ENCODE measurements around the gene UBC.

UBC gene

DNA sequence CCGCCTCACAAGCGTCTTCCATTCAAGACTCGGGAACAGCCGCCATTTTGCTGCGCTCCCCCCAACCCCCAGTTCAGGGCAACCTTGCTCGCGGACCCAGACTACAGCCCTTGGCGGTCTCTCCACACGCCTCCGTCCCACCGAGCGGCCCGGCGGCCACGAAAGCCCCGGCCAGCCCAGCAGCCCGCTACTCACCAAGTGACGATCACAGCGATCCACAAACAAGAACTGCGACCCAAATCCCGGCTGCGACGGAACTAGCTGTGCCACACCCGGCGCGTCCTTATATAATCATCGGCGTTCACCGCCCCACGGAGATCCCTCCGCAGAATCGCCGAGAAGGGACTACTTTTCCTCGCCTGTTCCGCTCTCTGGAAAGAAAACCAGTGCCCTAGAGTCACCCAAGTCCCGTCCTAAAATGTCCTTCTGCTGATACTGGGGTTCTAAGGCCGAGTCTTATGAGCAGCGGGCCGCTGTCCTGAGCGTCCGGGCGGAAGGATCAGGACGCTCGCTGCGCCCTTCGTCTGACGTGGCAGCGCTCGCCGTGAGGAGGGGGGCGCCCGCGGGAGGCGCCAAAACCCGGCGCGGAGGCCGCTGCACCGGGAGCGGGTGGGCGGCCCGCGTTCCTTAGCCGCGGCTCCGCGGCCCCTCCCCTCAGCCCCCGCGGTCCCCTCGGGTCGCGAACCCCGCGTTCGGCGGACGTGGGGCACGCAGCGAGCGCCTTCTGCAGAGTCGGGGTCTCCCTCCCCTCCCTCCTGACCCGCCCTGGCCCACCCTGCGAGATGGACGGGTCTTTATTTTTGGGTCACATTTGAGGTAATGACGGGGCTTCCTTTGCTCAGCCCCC, at the start of gene UBC:
TSS of gene UBC (minus strand) at position 259 of the 847 bp plus-strand sequence. CDS start 879 bp downstream, outside the sequence.
- H3K27me3 ChIP-seq (ENCODE audit: control insufficient read depth in 1 of 2, insufficient read depth in 2 of 2, low read length in 2 of 2) = no peaks in the 10 kb centered on the region
- H3K4me3 ChIP-seq (ENCODE audit: low read depth in 1 of 2, low read length in 2 of 2) = peak within 1 kb of the TSS; percentile 85
- H3K36me3 ChIP-seq (ENCODE audit: control insufficient read depth in 1 of 2, insufficient read depth in 2 of 2, low read length in 2 of 2) = peaks cover 13 to 27% of the 10 kb centered on the region in 2 donors
- H3K9ac ChIP-seq (ENCODE audit: low read depth in 1 of 2, low read length in 2 of 2) = peak within 1 kb of the TSS; percentile 99 to 100
- H3K4me1 ChIP-seq (ENCODE audit: control insufficient read depth in 1 of 2, insufficient read depth in 2 of 2, low read length in 2 of 2) = peaks cover 47 to 51% of the 10 kb centered on the region in 2 donors
- H3K9me3 ChIP-seq (ENCODE audit: control insufficient read depth in 1 of 2, low read length in 2 of 2) = no peaks in the 10 kb centered on the region
- H3K27ac ChIP-seq (ENCODE audit: low read depth, low read length) = peak within 1 kb of the TSS; percentile 99

DNA sequence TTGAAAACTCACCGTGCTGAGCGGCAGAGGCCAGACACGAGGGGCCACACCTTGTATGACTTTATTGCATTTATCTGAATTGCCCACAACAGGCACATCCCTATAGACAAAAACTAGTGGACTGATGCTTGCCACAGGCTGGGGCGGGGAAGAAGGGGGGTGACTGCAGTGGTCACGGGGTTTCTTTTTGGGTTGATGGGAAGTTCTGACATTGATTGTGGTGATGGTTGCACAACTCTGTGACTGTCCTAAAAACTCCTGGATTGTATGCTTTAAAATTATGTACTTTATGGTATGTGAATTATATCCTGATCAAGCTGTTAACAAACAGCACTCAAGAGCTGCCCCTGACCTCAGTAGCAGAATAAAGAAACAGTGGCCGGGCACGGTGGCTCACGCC, 48.8 kb upstream of the UBC start:
- Histone ChIP-seq H3K27me3 (ENCODE audit: control insufficient read depth in 1 of 2, insufficient read depth in 2 of 2, low read length in 2 of 2) (no peaks in the 10 kb centered on the region), H3K4me3 (ENCODE audit: low read depth in 1 of 2, low read length in 2 of 2) (no peak overlapping the region), H3K9ac (ENCODE audit: low read depth in 1 of 2, low read length in 2 of 2) (no peak overlapping the region), H3K4me1 (ENCODE audit: control insufficient read depth in 1 of 2, insufficient read depth in 2 of 2, low read length in 2 of 2) (no peaks in the 10 kb centered on the region), H3K27ac (ENCODE audit: low read depth, low read length) (no peak overlapping the region), H3K36me3 (ENCODE audit: control insufficient read depth in 1 of 2, insufficient read depth in 2 of 2, low read length in 2 of 2) (peaks cover 39 to 75% of the 10 kb centered on the region in 2 donors), H3K9me3 (ENCODE audit: control insufficient read depth in 1 of 2, low read length in 2 of 2) (no peaks in the 10 kb centered on the region)

DNA sequence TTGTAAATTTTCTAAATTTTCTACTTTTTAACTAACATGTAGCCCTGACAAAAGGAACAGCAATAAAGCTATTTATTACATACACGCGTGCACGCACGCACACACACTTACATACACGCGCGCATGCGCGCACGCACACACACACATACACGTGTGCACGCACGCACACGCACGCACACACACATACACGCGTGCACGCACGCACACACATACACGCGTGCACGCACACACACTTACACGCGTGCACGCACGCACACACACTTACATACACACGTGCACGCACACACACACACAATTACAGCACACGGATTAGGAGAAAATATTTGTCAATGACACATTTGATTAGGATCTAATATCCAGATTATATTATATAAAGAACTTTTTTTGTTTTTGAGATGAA, 46.6 kb upstream of the UBC start:
- no peaks in the 10 kb centered on the region for H3K27me3 ChIP-seq (ENCODE audit: control insufficient read depth in 1 of 2, insufficient read depth in 2 of 2, low read length in 2 of 2)
- H3K9me3 ChIP-seq (ENCODE audit: control insufficient read depth in 1 of 2, low read length in 2 of 2) = no peaks in the 10 kb centered on the region
- H3K27ac ChIP-seq (ENCODE audit: low read depth, low read length) = no peak overlapping the region
- no peak overlapping the region for H3K4me3 ChIP-seq (ENCODE audit: low read depth in 1 of 2, low read length in 2 of 2)
- no peak overlapping the region for H3K9ac ChIP-seq (ENCODE audit: low read depth in 1 of 2, low read length in 2 of 2)
- H3K4me1 ChIP-seq (ENCODE audit: control insufficient read depth in 1 of 2, insufficient read depth in 2 of 2, low read length in 2 of 2) = no peaks in the 10 kb centered on the region
- peaks cover 31 to 71% of the 10 kb centered on the region in 2 donors for H3K36me3 ChIP-seq (ENCODE audit: control insufficient read depth in 1 of 2, insufficient read depth in 2 of 2, low read length in 2 of 2)

DNA sequence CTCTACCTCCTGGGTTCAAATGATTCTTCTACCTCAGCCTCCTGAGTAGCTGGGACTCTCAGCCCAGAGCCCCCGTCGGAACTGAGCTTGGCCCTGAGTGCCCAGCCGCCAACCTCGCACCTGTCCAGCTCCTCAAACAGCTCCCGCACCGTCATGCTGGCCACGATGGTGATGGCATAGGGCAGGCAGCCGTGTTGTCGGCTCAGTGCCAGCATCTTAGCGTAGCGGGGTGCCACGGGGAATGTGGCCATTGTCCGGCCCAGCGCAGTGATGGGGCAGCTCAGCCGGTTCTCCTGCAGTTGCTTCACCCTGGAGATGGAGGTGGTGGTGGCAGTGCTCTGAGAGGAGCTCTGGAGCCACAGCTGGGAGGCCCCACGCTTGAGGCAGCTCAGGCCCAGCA, 42.1 kb upstream of the UBC start:
- Histone ChIP-seq H3K27ac (ENCODE audit: low read depth, low read length) (no peak overlapping the region), H3K36me3 (ENCODE audit: control insufficient read depth in 1 of 2, insufficient read depth in 2 of 2, low read length in 2 of 2) (peaks cover 16 to 67% of the 10 kb centered on the region in 2 donors), H3K27me3 (ENCODE audit: control insufficient read depth in 1 of 2, insufficient read depth in 2 of 2, low read length in 2 of 2) (no peaks in the 10 kb centered on the region), H3K4me1 (ENCODE audit: control insufficient read depth in 1 of 2, insufficient read depth in 2 of 2, low read length in 2 of 2) (no peaks in the 10 kb centered on the region), H3K9ac (ENCODE audit: low read depth in 1 of 2, low read length in 2 of 2) (no peak overlapping the region), H3K4me3 (ENCODE audit: low read depth in 1 of 2, low read length in 2 of 2) (no peak overlapping the region), H3K9me3 (ENCODE audit: control insufficient read depth in 1 of 2, low read length in 2 of 2) (no peaks in the 10 kb centered on the region)

DNA sequence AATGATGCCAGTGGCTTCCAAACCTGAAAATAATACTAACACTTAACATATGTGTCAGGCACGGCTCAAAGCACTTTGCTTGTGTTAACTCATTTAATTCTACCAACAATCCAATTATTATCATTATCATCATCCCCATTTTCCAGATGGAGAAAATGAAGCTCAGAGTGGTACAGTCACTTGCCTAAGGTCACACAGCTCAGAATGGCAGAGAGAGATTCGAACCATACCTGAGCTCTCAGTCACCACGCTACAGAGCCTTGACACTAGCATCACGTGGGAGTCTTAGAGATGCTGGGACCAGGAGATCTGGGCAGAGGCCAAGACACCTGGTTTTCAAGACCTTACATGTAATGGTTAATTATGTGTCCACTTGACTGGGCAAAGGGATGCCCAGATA, 40.3 kb upstream of the UBC start:
- Histone ChIP-seq H3K4me1 (ENCODE audit: control insufficient read depth in 1 of 2, insufficient read depth in 2 of 2, low read length in 2 of 2) (no peaks in the 10 kb centered on the region), H3K36me3 (ENCODE audit: control insufficient read depth in 1 of 2, insufficient read depth in 2 of 2, low read length in 2 of 2) (peaks cover 9 to 66% of the 10 kb centered on the region in 2 donors), H3K4me3 (ENCODE audit: low read depth in 1 of 2, low read length in 2 of 2) (no peak overlapping the region), H3K9me3 (ENCODE audit: control insufficient read depth in 1 of 2, low read length in 2 of 2) (no peaks in the 10 kb centered on the region), H3K27ac (ENCODE audit: low read depth, low read length) (no peak overlapping the region), H3K27me3 (ENCODE audit: control insufficient read depth in 1 of 2, insufficient read depth in 2 of 2, low read length in 2 of 2) (no peaks in the 10 kb centered on the region), H3K9ac (ENCODE audit: low read depth in 1 of 2, low read length in 2 of 2) (no peak overlapping the region)

DNA sequence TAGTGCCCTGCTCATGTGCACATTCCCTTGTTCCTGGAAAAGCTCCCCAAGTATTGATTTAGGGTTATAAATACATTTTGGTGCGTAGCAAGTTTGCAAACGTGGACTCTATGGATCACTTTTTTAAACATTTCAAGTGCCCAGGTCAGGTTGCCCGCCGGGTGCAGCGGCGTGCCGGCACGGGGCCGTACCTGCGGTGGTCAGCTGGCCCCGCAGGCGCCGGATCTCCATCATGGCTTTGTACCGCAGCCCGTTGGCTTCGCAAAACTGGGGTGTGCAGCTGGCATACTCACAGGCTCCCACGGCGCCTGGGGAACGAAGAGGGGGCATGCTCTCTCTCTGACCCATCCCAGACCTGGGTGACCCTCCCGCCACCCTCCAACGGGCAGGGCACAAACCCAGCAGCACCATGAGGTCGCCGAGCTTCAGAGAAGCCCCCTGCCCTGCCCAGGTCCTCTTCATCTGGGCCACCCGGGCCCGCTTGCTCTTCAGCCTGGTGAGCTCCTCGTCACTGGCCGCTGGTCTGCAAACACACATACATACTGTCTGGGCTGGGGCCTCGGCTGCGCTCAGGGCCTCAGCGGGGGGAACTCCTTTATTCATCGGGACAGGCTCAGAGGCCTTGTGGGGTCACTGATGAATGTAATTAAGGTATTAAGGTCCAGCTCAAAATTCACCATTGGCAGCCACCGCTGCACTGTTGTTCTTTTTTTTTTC, 39.4 kb upstream of the UBC start:
- no peaks in the 10 kb centered on the region for H3K4me1 ChIP-seq (ENCODE audit: control insufficient read depth in 1 of 2, insufficient read depth in 2 of 2, low read length in 2 of 2)
- H3K9ac ChIP-seq (ENCODE audit: low read depth in 1 of 2, low read length in 2 of 2) = no peak overlapping the region
- H3K27ac ChIP-seq (ENCODE audit: low read depth, low read length) = no peak overlapping the region
- no peaks in the 10 kb centered on the region for H3K27me3 ChIP-seq (ENCODE audit: control insufficient read depth in 1 of 2, insufficient read depth in 2 of 2, low read length in 2 of 2)
- peaks cover 7 to 71% of the 10 kb centered on the region in 2 donors for H3K36me3 ChIP-seq (ENCODE audit: control insufficient read depth in 1 of 2, insufficient read depth in 2 of 2, low read length in 2 of 2)
- no peaks in the 10 kb centered on the region for H3K9me3 ChIP-seq (ENCODE audit: control insufficient read depth in 1 of 2, low read length in 2 of 2)
- no peak overlapping the region for H3K4me3 ChIP-seq (ENCODE audit: low read depth in 1 of 2, low read length in 2 of 2)

DNA sequence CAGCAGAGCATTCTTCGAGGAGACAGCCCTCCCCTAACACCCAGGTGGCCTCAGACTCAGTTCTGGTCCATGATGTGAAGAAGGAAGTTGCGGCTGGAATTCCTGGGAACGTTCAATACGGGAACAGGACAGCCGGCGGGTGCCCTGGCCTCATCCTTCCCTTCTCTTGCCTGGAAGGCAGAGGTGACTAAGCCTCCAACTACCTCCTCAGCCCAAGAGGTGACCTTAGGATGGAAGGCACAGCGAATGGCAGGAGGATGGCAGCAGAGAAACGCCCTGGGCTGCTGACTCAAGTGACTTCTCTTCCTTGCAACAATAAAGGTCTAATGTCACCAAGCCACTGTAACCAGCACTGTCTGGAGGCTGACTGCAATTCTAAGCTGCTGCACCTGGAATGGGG, 38.4 kb upstream of the UBC start:
- Histone ChIP-seq H3K4me3 (ENCODE audit: low read depth in 1 of 2, low read length in 2 of 2) (no peak overlapping the region), H3K27ac (ENCODE audit: low read depth, low read length) (no peak overlapping the region), H3K9ac (ENCODE audit: low read depth in 1 of 2, low read length in 2 of 2) (no peak overlapping the region), H3K36me3 (ENCODE audit: control insufficient read depth in 1 of 2, insufficient read depth in 2 of 2, low read length in 2 of 2) (peaks cover 10 to 71% of the 10 kb centered on the region in 2 donors), H3K9me3 (ENCODE audit: control insufficient read depth in 1 of 2, low read length in 2 of 2) (no peaks in the 10 kb centered on the region), H3K27me3 (ENCODE audit: control insufficient read depth in 1 of 2, insufficient read depth in 2 of 2, low read length in 2 of 2) (no peaks in the 10 kb centered on the region), H3K4me1 (ENCODE audit: control insufficient read depth in 1 of 2, insufficient read depth in 2 of 2, low read length in 2 of 2) (no peaks in the 10 kb centered on the region)

DNA sequence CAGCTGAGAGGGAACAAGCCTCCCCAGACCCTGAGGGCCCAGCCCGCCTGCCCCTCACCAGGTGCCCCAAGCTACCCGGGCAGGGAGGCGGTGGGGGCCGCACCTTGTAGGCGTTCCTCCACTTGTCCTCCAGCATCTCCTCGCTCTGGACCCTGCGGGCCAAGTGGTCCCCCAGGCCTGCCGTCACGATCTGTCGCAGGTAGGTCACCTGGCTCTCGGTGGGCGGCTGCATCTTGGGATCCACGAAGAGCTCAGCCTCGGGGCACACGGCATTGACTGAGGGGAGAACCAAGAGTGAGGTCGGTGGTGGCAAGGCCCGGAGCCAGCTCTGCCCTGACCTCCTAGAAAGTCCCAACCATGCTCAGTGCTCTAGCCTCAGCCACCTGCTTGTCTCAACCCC, 37.8 kb upstream of the UBC start:
- H3K9me3 ChIP-seq (ENCODE audit: control insufficient read depth in 1 of 2, low read length in 2 of 2) = no peaks in the 10 kb centered on the region
- H3K27me3 ChIP-seq (ENCODE audit: control insufficient read depth in 1 of 2, insufficient read depth in 2 of 2, low read length in 2 of 2) = no peaks in the 10 kb centered on the region
- H3K27ac ChIP-seq (ENCODE audit: low read depth, low read length) = no peak overlapping the region
- no peak overlapping the region for H3K9ac ChIP-seq (ENCODE audit: low read depth in 1 of 2, low read length in 2 of 2)
- no peaks in the 10 kb centered on the region for H3K4me1 ChIP-seq (ENCODE audit: control insufficient read depth in 1 of 2, insufficient read depth in 2 of 2, low read length in 2 of 2)
- H3K4me3 ChIP-seq (ENCODE audit: low read depth in 1 of 2, low read length in 2 of 2) = no peak overlapping the region
- peaks cover 15 to 74% of the 10 kb centered on the region in 2 donors for H3K36me3 ChIP-seq (ENCODE audit: control insufficient read depth in 1 of 2, insufficient read depth in 2 of 2, low read length in 2 of 2)

DNA sequence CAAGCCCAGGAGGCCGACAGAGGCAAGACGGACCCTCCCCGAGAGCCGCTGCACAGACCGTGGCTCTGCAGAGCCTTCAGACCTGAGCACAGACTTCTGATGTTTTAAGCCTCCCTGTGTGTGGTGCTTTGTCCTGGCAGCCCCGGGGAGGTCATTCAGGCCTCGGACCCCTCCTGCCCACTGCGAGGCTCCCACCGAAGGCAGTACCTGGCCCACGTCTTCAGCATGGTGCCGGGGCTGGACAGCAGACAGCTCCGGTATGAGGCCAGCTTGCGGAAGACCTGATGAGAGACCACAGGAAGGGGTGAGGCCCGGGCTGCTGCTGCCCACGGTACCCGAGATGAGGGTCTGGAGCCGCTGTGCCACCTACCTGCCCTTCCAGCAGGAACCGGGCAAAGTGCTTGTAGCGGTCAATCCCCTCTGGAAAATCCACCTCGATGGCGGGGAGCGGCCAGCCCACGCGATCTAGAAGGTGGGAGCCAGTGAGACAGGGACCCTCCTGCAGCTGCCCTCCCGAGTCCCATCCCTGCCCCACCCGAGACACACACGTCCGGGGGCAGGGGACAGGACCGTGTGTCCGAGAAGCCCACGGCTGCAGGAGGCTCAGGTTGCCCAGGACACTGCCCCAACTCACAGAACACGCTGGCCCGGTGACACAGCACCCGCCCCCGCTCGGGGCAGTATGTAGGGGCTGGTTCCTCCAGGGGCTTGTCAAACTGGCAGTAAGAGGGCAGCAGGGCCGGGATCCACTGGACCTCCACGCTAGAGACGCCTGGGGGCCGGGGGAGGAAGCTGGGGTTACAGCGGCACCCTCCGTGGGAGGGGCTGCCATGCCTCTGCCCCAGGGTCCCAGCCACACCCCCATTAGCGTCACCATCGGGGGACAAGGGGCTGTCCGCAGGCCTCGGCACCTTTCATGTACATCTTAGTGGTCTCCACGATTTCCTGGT, 35.6 kb upstream of the UBC start:
- no peaks in the 10 kb centered on the region for H3K9me3 ChIP-seq (ENCODE audit: control insufficient read depth in 1 of 2, low read length in 2 of 2)
- peaks cover 12 to 61% of the 10 kb centered on the region in 2 donors for H3K36me3 ChIP-seq (ENCODE audit: control insufficient read depth in 1 of 2, insufficient read depth in 2 of 2, low read length in 2 of 2)
- H3K4me3 ChIP-seq (ENCODE audit: low read depth in 1 of 2, low read length in 2 of 2) = no peak overlapping the region
- H3K27ac ChIP-seq (ENCODE audit: low read depth, low read length) = no peak overlapping the region
- H3K4me1 ChIP-seq (ENCODE audit: control insufficient read depth in 1 of 2, insufficient read depth in 2 of 2, low read length in 2 of 2) = no peaks in the 10 kb centered on the region
- H3K9ac ChIP-seq (ENCODE audit: low read depth in 1 of 2, low read length in 2 of 2) = no peak overlapping the region
- no peaks in the 10 kb centered on the region for H3K27me3 ChIP-seq (ENCODE audit: control insufficient read depth in 1 of 2, insufficient read depth in 2 of 2, low read length in 2 of 2)

Measured in duodenal mucosa (tissue), 2 donors.